GM12873 (cell line): ENCODE results near the gene ZNF488.

Experiments
- TF ChIP-seq, protein P1 (sequence below): IDR thresholded peaks from 2 replicates; pipeline ENCODE4 v1.5.1; 2012; ENCODE audit warnings: low read depth, mild to moderate bottlenecking, moderate library complexity, low read length, control low read depth; ENCODE audit not compliant: insufficient read depth; ENCODE audit errors: missing control alignments

ZNF488 gene

DNA sequence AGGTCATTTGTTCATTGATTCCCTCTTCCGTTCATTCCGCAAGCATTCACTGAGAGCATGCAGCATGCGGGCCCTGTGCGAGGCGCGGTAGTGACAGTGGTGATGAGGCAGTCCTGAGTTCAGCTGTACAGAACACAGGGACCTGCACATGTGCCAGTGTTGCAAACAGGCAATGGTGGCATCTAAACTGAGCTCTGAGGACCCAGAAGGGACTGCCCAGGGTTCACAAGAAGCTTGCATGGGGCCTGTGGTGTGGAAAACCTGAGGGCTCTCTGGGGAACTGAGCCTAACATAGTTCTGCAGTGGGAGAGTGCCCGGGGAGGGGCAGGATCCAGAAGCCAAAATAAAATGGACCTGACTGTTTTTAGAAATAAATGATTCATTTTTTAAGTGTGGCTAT lies 13.2 kb downstream of the ZNF488 start:
- TF ChIP-seq, protein P1, sequence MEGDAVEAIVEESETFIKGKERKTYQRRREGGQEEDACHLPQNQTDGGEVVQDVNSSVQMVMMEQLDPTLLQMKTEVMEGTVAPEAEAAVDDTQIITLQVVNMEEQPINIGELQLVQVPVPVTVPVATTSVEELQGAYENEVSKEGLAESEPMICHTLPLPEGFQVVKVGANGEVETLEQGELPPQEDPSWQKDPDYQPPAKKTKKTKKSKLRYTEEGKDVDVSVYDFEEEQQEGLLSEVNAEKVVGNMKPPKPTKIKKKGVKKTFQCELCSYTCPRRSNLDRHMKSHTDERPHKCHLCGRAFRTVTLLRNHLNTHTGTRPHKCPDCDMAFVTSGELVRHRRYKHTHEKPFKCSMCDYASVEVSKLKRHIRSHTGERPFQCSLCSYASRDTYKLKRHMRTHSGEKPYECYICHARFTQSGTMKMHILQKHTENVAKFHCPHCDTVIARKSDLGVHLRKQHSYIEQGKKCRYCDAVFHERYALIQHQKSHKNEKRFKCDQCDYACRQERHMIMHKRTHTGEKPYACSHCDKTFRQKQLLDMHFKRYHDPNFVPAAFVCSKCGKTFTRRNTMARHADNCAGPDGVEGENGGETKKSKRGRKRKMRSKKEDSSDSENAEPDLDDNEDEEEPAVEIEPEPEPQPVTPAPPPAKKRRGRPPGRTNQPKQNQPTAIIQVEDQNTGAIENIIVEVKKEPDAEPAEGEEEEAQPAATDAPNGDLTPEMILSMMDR, result no peak

DNA sequence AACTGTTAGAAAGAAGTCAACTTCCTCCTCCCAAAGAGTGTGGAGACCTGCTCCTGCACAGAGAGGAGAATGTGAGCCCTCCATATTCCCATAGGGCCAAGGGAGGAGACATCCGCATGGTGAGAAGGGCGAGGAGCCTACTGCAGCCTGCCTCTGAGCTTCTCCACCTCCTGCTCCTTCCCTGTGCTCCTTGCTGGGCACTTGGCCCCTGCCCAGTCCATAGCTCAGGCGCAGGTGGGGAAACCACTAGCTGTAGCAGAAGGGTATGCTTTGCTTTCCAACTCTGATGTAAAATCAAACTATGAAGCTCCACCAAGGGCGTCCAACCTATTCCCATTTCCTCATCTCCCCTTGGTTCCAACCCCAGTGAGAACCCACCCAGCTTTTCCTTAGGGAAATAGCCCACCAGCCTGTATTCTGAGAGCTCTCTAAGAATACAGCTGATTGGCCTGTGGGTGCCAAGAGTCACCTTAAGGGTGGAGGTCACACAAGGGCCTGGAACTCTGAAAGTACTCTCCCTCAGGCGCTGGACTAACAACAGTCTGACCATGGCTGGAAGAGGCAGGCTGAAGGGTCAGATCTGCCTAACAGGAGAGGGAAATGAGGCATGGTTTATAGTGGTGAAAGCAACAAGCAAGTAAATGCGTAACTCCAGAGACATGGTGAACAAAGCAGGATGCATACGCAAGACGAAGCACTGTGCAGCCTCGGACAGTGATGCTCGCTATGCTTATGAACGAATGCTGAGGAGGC lies 13.9 kb downstream of the ZNF488 start:
- TF ChIP-seq, protein P1, result no peak

DNA sequence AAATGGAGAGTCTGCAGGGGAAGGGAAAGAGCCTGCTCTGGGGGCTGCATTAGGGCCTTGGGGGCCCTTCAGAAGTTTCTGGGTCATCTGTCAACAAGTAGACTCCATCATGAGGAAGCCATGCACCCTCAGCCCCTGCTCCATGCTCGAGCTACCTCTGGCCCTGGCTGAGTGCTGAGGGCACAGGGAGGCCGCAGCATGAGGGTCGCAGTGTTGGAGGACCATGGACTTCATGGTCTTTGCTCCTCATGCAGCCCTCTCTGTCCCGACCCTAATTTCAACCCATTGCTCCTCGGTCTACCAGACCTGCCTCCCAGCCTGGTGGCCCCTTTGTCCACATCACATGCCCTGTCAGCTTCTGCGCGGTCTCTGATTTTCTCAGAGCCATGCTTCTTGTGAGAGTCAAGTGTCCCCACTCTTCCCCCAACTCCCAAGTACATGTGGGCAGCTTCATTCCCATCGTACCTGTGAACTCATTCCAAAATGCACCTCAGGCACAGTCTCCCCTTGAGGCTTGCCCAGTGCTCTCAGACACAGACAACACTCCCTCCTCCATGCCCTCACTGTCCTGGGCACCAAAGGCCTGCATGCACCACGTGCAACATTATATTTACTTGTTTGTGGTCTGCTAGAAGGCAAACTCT lies 14.7 kb downstream of the ZNF488 start:
- TF ChIP-seq, protein P1, result no peak

DNA sequence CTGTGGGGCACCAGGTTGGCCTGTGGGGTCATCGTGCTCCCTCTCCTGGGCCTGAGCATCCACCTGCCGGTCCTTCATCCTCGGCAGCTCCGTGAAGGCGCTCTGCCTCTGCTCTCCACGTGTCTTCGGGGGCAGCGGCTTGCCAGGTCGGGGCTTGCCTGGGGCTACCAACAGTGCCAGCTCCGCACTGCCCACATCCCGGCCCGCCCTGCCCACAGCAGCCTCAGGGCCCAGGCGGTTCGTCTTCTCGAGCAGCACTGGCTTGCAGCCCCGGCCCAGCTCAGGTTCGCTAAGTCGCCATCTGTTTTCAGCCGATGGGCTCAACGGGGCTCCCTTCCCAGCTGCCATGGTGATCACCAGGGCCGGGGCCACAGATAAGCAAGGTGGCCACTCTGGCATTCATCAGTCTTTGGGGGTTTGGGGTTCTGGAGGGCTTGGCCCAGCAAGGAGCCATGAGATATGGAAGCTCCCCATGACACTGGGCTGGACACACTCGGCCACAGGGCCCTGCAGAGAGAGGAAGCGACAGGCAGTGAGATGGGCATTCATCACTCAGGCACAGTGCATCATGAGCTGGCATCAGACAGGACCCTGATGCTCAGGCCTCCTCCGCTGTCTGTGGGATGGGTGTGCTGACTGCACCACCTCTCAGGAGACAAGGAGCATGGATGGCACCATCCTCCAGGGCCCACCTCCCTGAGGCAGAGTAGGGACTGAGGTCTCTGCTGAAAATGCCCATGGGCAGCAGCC lies 15.5 kb downstream of the ZNF488 start:
- TF ChIP-seq, protein P1, result no peak

- TF ChIP-seq, protein P1, result no peak
Measured at GRCh38 chr10:47367646-47368045, 16.4 kb downstream of the ZNF488 start.

DNA sequence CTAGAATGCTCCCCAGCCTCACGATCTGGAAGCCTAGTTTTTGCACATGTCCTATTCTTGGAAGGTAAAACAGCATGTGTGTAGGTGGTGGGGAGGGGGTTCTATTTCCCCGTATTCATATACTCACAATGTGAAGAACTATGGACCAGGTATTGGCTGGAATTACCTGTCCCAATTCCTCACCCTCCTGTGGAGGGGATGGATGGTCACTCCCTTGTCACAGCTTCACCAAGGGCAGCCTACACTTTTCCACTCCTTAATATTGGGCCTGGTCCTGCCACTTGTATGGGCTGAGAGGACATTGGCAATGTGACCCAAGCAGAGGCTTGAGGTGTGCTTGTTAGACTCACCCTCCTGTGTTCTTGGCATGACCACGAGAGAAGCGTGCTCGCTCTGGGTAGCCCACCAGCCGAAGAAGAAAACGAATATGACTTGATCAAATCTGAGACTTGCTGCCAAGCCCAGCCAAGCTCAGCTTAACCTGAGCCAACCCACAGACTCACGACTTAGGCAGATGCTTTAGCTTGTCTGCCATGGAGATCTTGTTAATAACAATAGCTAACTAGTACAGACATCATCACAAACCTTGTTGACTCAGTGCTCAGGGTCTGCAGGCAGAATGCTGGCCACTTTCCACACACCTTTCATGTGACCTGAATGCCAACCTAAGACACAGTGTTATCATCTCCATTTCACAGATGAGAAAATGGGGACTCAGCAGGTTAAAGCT lies 17.2 kb downstream of the ZNF488 start:
- TF ChIP-seq, protein P1, result no peak

GRCh38 chr10:47366181-47366631 lies 17.9 kb downstream of the ZNF488 start:
- TF ChIP-seq, protein P1, result no peak
